Measurements from ENCODE around the gene GRIK1.

GRCh38 chr21:29546071-29546470, 393.7 kb downstream of the GRIK1 start:
- no peak for TF ChIP-seq CTCF (IDR thresholded peaks at IDR 0.05)
- TF ChIP-seq POLR2A (IDR thresholded peaks at IDR 0.05): no peak
